Activated CD4-positive, alpha-beta T cell treated with anti-CD3 and anti-CD28 coated beads for 48 hours (primary cell): ENCODE data around the gene ADAMTS6.
"Not testable (repeated sequence)": the region's sequence is repeated elsewhere in the genome, so short reads cannot be mapped to it uniquely, and the experiment has no call there.

Experiments
- DNase-seq: peaks from one replicate; pipeline ENCODE4 v3.0.0-alpha.2; 2020

Gene ADAMTS6

DNA sequence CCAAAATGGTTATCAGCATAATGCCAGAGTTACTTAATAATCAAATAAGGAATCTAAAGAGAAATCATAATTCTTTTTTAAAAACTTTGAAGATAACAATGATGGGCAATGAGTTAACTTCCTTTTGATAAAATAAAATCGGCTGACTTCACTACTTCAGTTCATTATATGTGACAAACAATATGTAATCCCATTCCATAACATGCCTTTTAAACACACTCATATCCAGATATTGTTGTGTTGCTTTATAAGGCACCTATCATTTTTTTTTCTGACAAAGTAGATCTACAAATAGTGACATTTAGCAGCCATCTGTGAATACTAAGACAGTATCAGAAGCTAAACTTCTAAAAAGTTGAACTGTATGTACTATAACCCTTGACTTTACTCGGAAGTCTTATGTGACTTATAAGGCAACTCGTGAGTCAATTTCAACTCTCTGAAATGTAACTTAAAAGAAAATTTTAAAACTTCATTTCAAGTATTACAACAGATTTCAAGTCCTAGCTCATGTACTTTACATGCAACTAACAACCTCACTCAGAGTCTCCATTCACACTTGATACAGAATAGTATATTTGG is 7.5 kb downstream of the ADAMTS6 start:
- DNase-seq = no peak

DNA sequence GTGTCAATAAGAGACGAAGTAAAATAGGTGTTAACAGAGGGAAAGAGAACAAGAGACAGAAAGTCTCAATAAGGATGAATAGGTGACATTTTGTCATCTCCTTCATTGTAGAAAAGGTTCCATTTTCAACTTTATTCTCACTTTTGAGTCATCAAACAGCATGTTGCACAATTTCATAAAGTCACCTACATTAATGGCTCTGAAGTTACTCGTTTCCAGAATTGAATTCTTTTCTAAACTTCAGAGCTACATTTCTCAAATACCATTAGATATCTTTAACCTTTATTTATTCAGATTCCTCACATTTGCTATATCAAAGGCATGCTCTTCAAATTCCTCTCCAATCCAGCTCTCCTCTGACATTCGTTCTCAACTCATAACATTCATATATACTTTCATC is 13.1 kb downstream of the ADAMTS6 start:
- no peak for DNase-seq

DNA sequence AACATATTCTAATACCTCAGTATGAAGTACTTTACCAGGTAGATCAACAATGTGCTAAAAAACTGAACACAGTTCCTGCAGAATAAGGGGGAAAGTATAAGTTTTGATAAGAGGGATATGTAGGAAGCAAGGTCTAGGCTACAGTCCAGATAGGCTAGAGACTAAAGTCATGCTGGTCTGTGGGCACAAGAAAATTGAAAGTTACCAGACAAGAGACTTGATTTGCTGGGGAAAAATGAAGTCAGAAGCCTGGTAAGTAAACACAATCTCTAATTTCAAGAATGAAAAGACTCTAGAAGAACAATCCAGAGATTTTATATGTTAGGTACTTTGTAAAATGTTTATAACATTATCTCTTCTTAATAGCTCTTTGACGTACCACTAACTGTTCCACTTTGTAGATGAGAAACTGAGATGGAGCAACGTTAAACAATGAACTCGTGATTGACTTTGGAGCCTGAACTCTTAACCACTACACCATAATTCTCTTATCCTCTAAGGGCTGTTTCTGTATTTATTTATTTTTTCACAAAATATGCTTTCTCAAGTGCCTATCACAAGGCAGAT is 19.5 kb downstream of the ADAMTS6 start:
- no peak for DNase-seq

DNA sequence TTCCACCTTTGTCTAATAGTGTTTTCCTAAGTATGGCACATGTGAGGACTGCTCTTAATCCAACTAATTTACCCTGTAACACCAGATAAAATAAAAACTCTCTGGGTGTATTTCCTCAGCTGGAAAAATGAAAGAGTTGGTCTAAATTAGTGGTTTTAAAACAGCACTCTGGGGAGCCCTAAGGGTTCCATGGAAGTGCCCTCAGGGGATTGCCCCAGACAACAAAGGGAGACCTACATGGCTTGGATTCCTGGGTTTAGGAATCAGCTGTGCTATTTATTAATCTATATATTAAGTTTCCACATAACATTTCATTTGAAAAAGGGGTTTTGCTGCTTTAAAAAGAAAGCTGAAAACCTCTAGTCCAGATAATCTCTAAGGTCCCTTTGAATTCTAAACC is 20.2 kb downstream of the ADAMTS6 start:
- no peak for DNase-seq

DNA sequence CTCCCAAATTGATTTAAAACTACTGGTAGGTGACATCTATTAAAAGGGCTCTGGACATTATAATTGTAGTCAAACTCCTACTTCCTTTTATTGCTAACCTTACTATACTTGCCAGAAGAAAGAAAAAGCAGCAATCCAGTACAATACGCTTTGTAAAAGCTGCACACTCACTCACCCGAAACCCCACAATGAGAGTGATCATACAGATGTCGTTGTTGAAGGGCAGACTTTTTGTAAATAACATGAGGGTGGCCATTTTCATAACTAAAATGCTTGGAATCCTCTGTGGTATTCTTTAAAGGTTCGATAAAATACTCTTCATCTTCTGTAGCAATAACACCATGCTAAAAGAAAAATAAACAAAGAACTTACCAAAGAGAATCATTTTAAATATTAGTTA is 21.7 kb downstream of the ADAMTS6 start:
- no peak for DNase-seq

DNA sequence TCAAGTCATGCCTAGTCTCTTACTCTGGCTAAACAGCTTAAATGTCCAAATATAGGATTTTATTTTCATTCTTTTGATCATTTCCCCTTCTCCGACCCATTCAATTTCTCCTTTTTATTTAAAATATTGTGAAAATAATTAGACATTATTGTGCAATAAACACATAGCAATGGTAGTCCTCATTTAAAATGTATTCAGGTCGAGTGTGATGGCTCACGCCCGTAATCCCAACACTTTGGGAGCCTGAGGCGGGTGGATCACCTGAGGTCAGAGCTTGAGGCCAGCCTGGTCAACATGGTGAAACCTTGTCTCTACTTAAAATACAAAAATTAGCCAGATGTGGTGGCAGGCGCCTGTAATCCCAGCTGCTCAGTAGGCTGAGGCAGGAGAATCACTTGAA is 26.7 kb downstream of the ADAMTS6 start:
- DNase-seq = no peak

DNA sequence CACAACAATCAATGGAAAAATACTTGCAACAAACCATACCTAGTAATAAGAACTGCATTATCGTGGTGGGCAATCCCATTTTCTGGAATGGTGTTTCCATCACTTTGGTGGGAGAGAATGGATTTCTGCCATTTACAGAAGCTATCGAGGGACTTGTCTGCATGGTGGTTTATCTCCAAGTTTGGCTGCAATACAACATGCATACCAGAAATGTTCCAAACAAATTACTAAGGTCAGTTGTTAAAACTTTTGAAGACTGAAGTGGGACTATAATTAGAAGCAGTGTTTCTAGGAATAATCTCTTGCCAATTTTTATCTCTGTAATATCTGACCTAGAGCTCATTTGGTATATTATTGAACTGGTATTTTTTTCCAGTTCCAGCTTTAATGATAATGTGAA is 30.3 kb downstream of the ADAMTS6 start:
- DNase-seq = no peak

DNA sequence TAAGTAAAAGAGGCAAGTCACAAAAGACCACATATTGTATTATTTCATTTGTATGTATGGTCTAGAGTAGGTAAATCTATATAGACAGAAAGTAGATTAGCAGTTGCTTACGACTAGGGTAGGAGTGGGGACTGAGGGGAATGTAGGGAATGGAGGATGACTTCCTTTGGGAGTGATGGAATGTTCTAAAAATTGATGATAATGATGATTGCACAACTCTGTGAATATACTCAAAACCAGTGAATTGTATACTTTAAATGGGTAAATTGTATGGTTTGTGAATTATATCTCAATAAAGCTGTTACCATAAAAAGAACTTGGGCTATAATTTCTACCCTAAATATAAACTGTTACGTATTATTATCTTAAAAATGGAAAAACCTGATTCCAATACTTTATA is 35.0 kb downstream of the ADAMTS6 start:
- no peak for DNase-seq

DNA sequence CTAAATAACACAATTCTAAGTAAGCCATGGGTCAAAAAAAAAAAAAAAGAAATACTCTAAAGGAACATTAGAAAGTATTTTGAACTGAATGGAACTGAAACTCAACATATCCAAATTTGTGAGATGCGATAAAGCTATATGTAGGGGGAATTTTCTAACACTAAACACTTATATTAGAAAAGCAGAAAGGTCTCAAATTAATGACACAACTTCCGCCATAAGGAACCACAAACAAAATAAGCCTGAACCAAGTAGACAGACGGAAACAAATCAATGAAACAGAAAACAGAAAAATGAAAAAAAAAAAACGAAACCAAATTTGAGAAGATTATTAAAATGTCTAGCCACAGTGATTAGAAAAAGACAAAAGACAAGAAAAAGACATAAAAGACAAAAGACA is 39.9 kb downstream of the ADAMTS6 start:
- DNase-seq = no peak

DNA sequence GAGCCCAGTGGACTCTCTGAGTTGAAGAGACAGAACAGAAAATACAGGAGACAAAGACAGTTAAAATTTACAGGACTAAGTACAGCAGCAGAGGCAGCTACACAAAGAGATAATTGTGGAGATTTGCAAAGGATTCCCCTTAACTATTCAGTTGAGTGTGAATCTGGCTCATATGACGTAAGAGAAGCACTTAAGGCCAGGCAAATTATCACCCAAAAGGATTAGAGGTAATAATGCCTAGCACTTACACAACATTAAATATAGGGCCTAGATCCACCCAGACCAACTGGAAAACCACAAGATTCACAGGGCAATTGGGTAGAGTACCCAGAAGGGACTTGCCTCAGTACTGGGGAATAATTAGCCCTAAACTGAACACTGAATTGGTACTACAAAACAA is 41.3 kb downstream of the ADAMTS6 start:
- DNase-seq = no peak

DNA sequence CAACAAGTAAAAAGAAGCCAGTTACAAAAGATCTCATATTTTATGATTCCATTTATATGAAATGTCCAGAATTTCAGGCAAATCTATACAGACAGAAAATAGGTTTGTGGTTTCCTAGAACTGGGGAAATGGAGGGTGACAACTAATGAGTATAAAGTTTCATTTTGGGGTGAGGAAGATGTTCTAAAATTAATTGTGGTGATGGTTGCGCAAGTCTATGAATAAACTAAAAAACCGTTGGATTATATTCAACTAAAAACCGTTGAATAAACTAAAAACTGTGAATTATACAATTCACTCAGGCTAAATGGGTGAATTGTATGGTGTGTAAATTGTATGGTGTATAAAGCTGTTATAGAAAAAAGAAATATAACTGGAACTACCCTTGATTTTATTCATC is 47.6 kb downstream of the ADAMTS6 start:
- no peak for DNase-seq

DNA sequence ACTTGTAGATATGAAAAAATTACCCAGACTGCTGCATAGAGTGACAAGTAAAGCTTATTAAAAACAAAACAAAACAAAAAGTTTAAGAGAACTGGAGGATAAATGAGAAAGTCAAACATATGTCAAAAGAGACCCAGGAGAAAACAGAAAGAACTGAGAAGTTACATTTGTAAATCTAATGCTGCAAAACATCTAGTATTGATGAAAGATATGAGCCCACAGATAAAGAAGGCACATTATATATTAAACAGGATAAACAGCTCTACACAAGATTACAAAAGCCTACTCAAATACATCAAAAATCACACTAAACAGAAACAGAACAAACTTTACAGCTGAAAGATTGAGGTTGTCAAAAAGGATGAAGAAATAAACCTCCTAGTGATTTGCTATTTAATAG is 55.1 kb downstream of the ADAMTS6 start:
- DNase-seq = no peak

DNA sequence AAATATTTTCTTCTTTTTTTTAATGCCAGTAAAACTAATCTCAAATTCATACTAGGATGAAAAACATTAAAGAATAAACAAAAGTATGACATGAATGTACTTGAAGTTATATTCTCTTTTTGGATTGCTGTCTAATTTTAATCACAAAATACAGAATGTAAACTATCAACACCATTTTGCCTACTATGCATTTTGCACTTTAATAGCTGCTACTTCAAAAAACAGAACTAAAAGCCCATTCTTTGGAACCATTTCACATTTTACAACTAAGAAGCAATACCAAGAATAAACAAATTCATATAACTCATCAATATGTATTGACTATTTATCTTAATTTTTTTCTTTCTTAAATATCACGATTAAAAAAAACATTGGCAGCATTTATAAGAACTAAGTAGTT is 58.1 kb downstream of the ADAMTS6 start:
- DNase-seq = no peak

DNA sequence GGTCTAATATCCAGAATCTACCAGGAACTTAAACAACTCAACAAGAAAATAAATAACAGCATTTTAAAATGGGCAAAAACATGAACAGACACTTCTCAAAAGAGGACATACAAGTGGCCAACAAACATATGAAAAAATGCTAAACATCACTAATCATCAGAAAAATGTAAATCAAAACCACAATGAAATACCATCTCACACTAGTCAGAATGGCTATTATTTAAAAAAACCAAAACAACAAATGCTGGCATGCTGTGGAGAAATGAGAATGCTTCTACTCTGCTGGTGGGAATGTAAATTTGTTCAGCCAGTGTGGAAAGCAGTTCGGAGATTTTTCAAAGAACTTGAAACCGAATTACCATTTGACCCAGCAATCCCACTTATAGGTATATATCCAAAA is 63.1 kb downstream of the ADAMTS6 start:
- DNase-seq = no peak

DNA sequence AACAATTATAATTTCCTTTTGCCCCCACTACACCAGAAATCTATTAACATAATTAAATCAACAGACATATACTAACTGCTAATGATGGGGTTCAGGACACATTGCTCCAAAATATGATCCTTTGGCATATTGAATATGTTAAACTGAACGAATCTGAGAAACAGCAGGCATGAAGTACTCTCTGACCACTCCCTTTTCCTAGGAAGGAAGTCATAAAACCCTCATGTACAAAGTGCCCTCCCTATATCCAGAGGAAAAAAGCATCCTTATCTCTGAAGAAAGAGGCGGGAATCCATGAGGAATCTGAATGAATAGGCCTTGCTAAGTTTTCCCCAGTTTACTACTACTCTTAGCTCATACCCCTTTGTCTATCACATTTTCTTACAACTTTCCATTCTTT is 67.9 kb downstream of the ADAMTS6 start:
- no peak for DNase-seq

DNA sequence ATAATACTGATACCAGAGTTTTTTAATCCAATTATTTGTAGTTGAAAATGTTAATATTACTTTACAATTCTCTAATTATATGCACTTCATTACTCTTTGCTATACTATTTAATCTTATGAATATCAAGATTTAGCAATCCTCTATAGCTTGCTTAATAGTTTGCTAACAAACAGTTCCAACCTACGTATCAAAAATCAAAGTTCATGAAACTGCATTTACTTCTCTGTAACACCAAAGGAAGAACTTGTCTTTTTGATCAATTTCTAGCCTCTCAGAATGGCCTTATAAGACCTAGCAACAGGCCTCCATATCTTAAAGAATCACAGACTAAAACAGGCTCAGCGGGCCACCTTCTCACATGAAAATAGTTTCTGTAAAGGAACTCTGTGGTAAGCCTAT is 68.9 kb downstream of the ADAMTS6 start:
- DNase-seq = no peak

DNA sequence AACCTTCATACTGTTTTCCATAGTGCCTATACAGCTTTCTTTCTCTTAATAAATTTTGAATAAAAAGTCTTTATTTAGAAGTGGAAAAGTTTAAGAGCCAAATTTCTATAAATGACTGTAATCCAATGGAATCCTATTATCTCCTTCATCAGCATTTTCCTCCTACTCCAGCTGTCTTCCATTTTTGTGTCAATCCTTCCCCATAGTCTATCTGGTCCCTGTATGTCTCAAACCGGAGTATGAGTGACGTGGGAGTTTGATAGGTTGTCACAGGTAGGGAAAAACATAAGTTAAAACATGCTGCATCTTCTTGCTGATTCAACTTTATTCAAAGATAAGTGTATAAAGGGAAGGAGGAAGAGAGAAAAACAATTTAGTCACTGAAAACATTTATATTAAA is 70.4 kb downstream of the ADAMTS6 start:
- DNase-seq = no peak

DNA sequence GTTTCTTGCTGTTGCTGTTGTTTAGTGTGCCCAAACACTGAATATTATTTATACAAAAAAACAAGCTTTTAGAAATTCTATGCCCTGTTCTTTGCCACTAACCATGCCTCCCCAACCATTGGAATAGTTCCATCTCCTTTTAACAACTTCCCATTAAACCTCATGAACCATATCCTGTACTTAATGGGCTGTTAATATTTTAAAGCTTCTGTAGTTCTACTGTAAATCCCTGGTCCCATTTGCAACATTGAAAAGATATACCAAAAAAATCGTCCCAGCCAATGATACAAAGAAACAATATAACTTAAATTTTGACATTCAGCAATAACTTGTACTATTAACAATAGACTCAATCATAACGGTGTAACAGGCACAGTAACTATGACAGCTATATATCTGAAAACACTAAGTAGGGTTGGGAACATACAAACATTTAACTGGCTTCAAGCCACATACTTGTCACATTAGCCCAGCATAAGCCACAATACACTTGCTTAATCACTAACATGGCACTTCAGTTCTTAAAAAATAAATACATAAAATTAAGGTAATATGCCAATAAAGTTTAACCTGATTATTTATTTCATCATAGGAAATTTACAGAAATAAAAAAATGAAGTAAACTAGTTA is 86.1 kb downstream of the ADAMTS6 start:
- no peak for DNase-seq

DNA sequence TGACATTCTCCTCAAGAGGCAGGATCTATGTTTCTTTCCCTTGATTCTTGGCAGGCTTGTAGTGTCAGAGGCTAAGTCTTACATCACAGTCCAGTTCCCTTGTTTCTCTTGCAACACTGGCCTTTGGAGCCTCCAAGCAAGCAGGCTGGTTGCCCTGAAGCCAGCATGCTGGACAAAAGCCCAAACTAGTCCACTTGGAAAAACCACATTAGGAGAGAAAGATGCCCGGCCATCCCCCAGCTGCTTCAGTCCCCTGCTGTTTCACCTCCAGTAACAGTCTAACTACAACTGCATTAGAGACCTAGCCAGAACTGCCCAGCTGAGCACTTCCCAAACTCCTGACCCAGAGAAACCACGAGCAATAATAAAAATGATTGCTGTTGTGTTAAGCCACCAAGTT is 87.6 kb downstream of the ADAMTS6 start:
- DNase-seq = no peak

DNA sequence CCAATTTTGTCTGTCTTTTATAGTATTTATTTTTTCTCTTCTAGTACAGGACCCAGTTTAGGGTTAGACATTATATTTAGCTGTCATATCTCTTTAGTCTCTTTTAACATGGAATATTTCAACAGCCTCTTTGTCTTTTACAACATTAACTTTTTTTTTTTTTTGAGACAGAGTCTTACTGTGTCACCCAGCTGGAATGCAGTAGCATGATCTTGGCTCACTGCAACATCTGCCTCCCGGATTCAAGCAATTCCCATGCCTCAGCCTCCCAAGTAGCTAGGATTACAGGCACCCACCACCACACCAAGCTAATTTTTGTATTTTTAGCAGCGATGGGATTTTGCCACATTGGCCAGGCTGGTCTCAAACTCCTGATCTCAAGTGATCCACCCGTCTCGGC is 90.1 kb downstream of the ADAMTS6 start:
- no peak for DNase-seq

DNA sequence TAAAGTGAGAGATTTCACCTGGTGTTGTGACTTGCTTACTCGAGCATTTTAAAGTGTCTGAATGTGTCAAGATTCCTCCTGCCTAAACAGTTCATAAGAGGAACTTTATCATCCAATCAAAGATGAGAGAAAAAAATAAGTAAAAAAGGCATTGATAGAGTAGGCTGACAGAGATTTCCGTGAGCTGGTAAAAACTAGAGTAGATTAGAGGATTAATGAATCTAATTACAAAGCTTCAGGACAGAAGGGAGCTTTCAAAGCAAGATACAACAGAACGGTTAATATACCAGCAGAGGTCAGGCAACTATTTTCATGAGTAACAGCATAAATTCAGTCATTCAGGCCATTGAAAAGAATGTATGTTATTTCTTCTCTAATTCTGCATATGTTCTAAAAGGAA is 91.5 kb downstream of the ADAMTS6 start:
- DNase-seq = no peak

DNA sequence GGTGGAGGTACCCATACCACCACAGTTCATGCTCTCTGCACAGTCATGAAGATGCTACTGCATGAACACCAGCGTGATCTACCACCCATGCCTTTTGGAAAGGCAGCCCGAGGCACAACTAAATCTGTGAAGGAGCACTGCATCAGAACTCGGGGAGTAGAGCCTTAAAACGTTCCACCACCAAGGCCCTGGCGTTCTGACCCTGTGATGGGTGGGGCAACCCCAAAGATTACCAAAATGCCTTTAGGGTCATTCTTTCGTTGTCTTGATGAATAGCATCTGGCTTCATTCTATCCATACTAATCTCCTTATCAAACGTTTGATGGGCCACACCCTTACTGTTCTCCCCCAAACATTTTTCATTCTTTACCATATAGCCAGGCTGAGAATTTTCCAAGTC is 97.9 kb downstream of the ADAMTS6 start:
- no peak for DNase-seq

DNA sequence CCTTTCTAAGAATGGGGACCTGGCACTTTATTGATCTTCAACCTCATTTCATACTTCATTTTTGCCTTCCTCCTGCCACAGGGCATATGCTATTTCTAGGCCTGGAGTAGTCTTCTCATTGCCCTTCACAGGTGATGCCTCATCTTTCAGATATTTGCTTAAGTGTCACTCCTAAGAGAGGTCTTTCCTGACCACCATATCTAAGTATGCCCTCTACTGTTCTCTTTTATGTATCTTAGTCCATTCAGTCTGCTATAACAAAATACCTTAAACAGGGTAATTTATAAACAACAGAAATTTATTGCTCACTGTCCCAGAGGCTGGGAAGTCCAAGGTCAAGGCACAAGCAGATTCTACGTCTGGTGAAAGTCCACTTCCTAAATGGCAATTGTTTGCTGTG is 99.1 kb downstream of the ADAMTS6 start:
- no peak for DNase-seq

DNA sequence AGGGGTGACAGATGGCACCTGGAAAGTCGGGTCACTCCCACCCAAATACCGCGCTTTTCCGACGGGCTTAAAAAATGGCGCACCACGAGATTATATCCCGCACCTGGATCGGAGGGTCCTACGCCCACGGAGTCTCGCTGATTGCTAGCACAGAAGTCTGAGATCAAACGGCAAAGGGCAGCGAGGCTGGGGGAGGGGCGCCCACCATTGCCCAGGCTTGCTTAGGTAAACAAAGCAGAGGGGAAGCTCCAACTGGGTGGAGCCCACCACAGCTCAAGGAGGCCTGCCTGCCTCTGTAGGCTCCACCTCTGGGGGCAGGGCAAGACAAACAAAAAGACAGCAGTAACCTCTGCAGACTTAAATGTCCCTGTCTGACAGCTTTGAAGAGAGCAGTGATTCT is 111.2 kb downstream of the ADAMTS6 start:
- not testable (repeated sequence) for DNase-seq

DNA sequence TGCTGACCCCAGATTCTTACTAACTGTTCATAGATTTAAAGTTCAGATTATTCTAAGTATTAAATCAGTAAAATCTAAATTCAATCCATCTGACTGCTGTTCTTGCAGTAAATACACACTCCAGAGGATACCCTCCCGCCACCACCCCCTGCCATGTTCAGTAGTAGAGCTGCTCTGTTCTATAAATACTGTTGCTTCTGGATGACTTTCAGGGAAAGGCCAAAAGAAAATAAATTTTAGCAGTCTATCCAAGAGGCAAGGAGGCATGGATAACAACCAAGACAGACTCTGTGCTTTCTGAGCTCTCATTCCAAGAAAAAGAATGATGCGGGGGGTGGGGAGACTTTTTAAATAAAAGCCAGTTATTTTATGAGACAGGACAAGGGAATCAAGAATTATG is 115.1 kb downstream of the ADAMTS6 start:
- DNase-seq = no peak
